Karpas-422 (cell line): ENCODE results near the gene IRF9. TPM values are rescaled to one million over a fixed set of nuclear protein-coding genes. Genes with fewer than 3 reads are reported as not detected.
"Not testable (repeated sequence)": the region's sequence is repeated elsewhere in the genome, so short reads cannot be mapped to it uniquely, and the experiment has no call there.

Experiments used
- DNase-seq: peaks from one replicate; pipeline ENCODE4 v3.0.0-alpha.2; 2015
- H2AFZ ChIP-seq: fragments of 200-600 bp; sonication (generic); 2 replicates; pipeline ENCODE4 v1.6.1; 2014; ENCODE audit warnings: antibody characterized with exemption, low read length, mixed read lengths
- H3K27ac ChIP-seq: fragments of 200-600 bp; sonication (generic); 2 replicates; pipeline ENCODE4 v1.5.1; 2014; ENCODE audit warnings: mild to moderate bottlenecking, low read length, moderate library complexity
- H3K27me3 ChIP-seq: fragments of 200-600 bp; sonication (generic); 2 replicates; pipeline ENCODE4 v1.6.1; 2014; ENCODE audit warnings: low read length, mixed read lengths
- H3K36me3 ChIP-seq: fragments of 200-600 bp; sonication (generic); 2 replicates; pipeline ENCODE4 v1.6.1; 2014; ENCODE audit warnings: low read length, mixed read lengths; ENCODE audit not compliant: insufficient read depth
- H3K4me1 ChIP-seq: fragments of 200-600 bp; sonication (generic); 2 replicates; pipeline ENCODE4 v1.6.1; 2014; ENCODE audit warnings: mild to moderate bottlenecking, low read length, mixed read lengths
- H3K4me2 ChIP-seq: fragments of 200-600 bp; sonication (generic); 2 replicates; pipeline ENCODE4 v1.6.1; 2014; ENCODE audit warnings: low read length, low read depth, mild to moderate bottlenecking; ENCODE audit not compliant: poor library complexity, severe bottlenecking
- H3K4me3 ChIP-seq: fragments of 200-600 bp; sonication (generic); 2 replicates; pipeline ENCODE4 v1.5.1; 2014; ENCODE audit warnings: mild to moderate bottlenecking, antibody characterized with exemption, low read length, mixed read lengths
- H3K79me2 ChIP-seq: fragments of 200-600 bp; sonication (generic); 2 replicates; pipeline ENCODE4 v1.6.1; 2014; ENCODE audit warnings: mild to moderate bottlenecking, low read length, mixed read lengths
- H3K9ac ChIP-seq: fragments of 200-600 bp; sonication (generic); 2 replicates; pipeline ENCODE4 v1.6.0; 2014; ENCODE audit warnings: low read length
- H3K9me2 ChIP-seq: fragments of 200-600 bp; sonication (generic), shearing (Covaris generic); replicated peaks from 2 replicates; pipeline ENCODE4 v1.6.0; 2014; ENCODE audit warnings: mild to moderate bottlenecking, low read length, moderate library complexity; ENCODE audit not compliant: insufficient read depth
- H3K9me3 ChIP-seq: fragments of 300-700, 200-600 bp; sonication (generic); 2 replicates; pipeline ENCODE4 v1.6.1; 2014; ENCODE audit warnings: low read length, mixed read lengths
- H4K20me1 ChIP-seq: fragments of 200-600 bp; sonication (generic); 2 replicates; pipeline ENCODE4 v1.6.1; 2014; ENCODE audit warnings: mild to moderate bottlenecking, antibody characterized with exemption, low read length, low read depth; ENCODE audit not compliant: insufficient read depth
- total RNA-seq: library from RNA; depleted of rRNA; stranded (reverse); fragments of >200 nt; shearing (Covaris generic); gene quantifications from 2 replicates; pipeline ENCODE4 v1.2.3, GENCODE V29; 2014; ENCODE audit warnings: low replicate concordance

IRF9 gene
- total RNA-seq, 1 experiment from 2014 or later = 79.8 TPM

DNA sequence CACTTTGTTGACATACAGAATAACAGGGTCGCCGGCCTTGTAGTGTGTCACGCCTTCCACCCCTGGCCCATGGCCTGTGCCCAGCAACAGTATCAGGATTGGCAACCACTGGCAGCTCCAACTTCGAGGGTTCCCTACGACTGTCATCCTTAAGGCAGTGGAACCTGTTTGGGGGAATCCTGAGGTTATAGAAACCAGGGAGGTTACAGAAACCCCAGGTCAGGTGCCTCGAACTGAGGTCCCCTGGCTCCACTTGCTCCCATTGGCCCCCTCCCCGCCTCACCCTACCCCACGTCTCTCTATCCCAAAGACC, 33.8 kb downstream of the IRF9 start:
- H3K9ac ChIP-seq = peak overlapping the region; percentile 89
- H3K36me3 ChIP-seq = peaks cover 27% of the 10 kb centered on the region
- H3K4me1 ChIP-seq = peaks cover 38% of the 10 kb centered on the region
- no peaks in the 10 kb centered on the region for H3K9me2 ChIP-seq
- H2AFZ ChIP-seq = peak overlapping the region; percentile 74; the same call in 1 of the 2 replicates
- peak overlapping the region; percentile 78 for H3K27ac ChIP-seq
- DNase-seq = no peak
- H3K79me2 ChIP-seq = peaks cover 37% of the 10 kb centered on the region
- no peaks in the 10 kb centered on the region for H3K27me3 ChIP-seq
- H4K20me1 ChIP-seq = no peaks in the 10 kb centered on the region
- peak overlapping the region; percentile 74 for H3K4me2 ChIP-seq
- no peaks in the 10 kb centered on the region for H3K9me3 ChIP-seq
- H3K4me3 ChIP-seq = peak overlapping the region; percentile 72

- peaks cover 37% of the 10 kb centered on the region for H3K79me2 ChIP-seq
- peak within 1 kb of the TSS; percentile 78 for H3K27ac ChIP-seq
- peak within 1 kb of the TSS; percentile 74 for H3K4me2 ChIP-seq
- peaks cover 23% of the 10 kb centered on the region for H3K36me3 ChIP-seq
- H3K27me3 ChIP-seq = no peaks in the 10 kb centered on the region
- peak within 1 kb of the TSS; percentile 89 for H3K9ac ChIP-seq
- H2AFZ ChIP-seq = peak within 1 kb of the TSS; percentile 74; the same call in 1 of the 2 replicates
- peak; percentile 97 for DNase-seq
- no peaks in the 10 kb centered on the region for H3K9me2 ChIP-seq
- peak within 1 kb of the TSS; percentile 72 for H3K4me3 ChIP-seq
- no peaks in the 10 kb centered on the region for H3K9me3 ChIP-seq
- no peaks in the 10 kb centered on the region for H4K20me1 ChIP-seq
- peaks cover 35% of the 10 kb centered on the region for H3K4me1 ChIP-seq
Observed at GRCh38 chr14:24195186-24196070, 34.4 kb downstream of the IRF9 start, which contains the start of gene TM9SF1. Gene TM9SF1 (minus strand): TSS chr14:24195441. CDS start chr14:24195019, 422 bp downstream.

DNA sequence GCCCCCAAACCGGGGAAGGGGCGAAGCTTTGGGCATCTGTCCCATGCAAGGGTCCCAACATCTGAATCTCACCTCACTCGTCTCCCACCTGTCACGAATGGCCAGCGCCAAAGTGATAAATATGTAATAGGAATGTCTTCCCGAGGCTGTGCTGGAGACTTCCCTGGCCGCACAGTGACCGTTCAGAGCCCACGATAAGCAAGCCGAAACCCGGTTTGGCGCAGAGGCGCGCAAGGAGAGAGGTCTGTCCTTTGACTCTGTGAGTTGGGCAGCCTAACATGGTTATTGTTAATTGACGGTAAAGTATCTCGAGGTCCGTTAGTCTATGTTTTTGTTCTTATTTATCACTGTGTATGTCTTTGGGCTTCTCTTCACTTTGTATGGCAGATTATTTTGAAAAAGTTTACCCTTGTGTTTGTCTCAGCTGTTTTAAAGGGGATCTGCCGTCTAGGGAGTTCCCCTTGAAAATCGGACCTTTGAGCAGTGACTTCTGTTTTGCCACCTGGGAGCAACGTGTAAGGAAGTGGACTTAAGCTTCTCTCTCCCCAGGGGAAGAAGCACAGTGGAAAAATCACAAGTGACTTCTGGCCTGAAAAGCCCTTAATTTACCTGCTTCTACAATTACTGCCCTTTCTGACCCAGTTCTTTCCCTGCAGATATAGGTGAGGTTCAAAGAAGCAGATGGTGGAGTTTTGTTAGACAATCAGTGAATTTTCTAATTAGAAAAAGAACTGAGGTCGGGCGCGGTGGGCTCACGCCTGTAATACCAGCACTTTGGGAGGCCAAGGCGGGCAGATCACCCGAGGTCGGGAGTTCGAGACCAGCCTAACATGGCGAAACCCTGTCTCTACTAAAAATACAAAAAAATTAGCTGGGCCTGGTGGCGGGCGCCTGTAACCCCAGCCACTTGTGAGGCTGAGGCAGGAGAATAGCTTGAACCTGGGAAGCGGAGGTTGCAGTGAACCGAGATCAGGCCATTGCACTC, 35.3 kb downstream of the IRF9 start:
- H3K9ac ChIP-seq = peak overlapping the region; percentile 89
- peaks cover 35% of the 10 kb centered on the region for H3K4me1 ChIP-seq
- no peaks in the 10 kb centered on the region for H3K27me3 ChIP-seq
- H3K4me2 ChIP-seq = peak overlapping the region; percentile 74
- no peaks in the 10 kb centered on the region for H3K9me2 ChIP-seq
- H3K79me2 ChIP-seq = peaks cover 33% of the 10 kb centered on the region
- H3K9me3 ChIP-seq = no peaks in the 10 kb centered on the region
- H3K4me3 ChIP-seq = peak overlapping the region; percentile 72
- peak overlapping the region; percentile 74; the same call in 1 of the 2 replicates for H2AFZ ChIP-seq
- peak overlapping the region; percentile 78 for H3K27ac ChIP-seq
- H3K36me3 ChIP-seq = peaks cover 23% of the 10 kb centered on the region
- peak; percentile 81 for DNase-seq
- H4K20me1 ChIP-seq = no peaks in the 10 kb centered on the region

DNA sequence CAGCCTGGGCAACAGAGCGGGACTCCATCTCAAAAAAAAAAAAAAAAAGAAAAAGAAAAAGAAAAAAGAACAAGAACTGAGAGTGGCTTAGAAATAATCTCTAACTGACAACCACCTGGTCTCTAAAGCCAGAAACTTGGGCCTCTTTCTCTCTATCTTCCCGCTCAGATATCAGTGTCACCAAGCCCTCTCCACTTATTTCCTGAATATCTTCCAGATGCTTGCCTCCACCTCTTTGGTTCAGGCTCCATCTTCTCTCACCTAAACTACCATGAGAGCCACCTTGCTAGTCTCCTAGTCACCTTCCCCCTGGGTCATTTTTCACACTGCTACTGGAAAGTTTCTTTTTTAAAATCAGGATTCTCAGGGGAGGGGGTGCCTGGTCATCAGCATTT, 36.0 kb downstream of the IRF9 start:
- peaks cover 35% of the 10 kb centered on the region for H3K4me1 ChIP-seq
- peaks cover 29% of the 10 kb centered on the region for H3K79me2 ChIP-seq
- 0 out of 2 replicates have a peak, but pooled peaks cover 2% of the 10 kb centered on the region for H3K9me3 ChIP-seq
- H3K27me3 ChIP-seq = no peaks in the 10 kb centered on the region
- no peaks in the 10 kb centered on the region for H3K9me2 ChIP-seq
- H2AFZ ChIP-seq = no peak overlapping the region
- peak overlapping the region; percentile 78 for H3K27ac ChIP-seq
- H3K4me2 ChIP-seq = peak overlapping the region; percentile 74
- no peaks in the 10 kb centered on the region for H4K20me1 ChIP-seq
- H3K9ac ChIP-seq = peak overlapping the region; percentile 89
- H3K4me3 ChIP-seq = peak overlapping the region; percentile 72
- DNase-seq = no peak
- H3K36me3 ChIP-seq = peaks cover 23% of the 10 kb centered on the region

DNA sequence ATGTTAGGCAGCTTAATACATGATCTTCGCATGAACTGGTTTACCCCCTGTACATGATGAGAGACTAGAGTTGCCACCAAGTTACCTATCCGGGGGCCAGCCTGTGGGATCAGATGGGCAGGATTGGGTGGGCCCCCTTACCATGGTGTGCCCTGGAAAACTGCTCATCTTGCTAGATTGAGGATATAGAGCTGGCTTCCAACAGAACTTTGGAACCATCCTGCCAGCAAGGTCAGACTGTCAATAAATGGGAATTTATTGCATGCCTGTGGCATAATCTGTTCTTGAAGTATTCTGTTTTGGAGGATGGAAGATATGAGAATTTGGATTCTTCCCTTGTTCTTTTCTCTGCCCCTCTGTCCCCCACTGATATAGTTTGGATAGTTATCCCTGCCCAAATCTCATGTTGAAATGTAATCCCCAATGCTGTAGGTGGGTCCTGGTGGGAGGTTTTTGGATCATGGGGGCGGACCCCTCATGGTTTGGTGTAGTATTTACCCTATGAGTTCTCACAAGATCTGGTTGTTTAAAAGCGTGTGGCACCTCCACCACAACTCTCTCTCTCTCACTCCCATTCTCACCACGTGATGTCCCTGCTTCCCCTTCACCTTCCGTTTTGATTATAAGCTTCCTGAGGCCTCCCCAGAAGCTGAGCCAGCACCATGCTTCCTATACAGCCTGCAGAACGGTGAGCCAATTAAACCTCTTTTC, 37.9 kb downstream of the IRF9 start:
- Histone ChIP-seq H3K9me3 (peaks cover 8% of the 10 kb centered on the region), H3K79me2 (peaks cover 16% of the 10 kb centered on the region), H4K20me1 (no peaks in the 10 kb centered on the region), H3K4me3 (no peak overlapping the region), H3K4me2 (no peak overlapping the region), H3K36me3 (peaks cover 26% of the 10 kb centered on the region), H3K27me3 (no peaks in the 10 kb centered on the region), H3K27ac (no peak overlapping the region), H2AFZ (no peak overlapping the region), H3K9me2 (no peaks in the 10 kb centered on the region), H3K4me1 (peaks cover 33% of the 10 kb centered on the region), H3K9ac (no peak overlapping the region)
- no peak for DNase-seq

DNA sequence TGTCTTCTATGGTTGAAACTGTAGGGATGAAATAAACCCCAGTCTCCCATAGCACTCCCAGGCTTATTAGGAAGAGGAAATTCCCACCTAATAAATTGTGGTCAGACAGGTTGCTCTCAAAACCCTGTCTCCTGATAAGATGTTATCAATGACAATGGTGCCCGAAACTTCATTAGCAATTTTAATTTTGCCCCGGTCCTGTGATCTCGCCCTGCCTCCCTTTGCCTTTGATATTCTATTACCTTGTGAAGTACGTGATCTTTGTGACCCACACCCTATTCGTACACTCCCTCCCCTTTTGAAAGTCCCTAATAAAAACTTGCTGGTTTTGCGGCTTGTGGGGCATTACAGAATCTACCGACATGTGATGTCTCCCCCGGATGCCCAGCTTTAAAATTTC, 41.5 kb downstream of the IRF9 start:
- peaks cover 57% of the 10 kb centered on the region for H3K36me3 ChIP-seq
- not testable (repeated sequence) for H3K4me3 ChIP-seq, H3K9me3 ChIP-seq, H3K9ac ChIP-seq, H3K4me1 ChIP-seq, H3K27me3 ChIP-seq, H3K9me2 ChIP-seq, H4K20me1 ChIP-seq, H3K4me2 ChIP-seq, DNase-seq, H3K27ac ChIP-seq, H2AFZ ChIP-seq, H3K79me2 ChIP-seq

DNA sequence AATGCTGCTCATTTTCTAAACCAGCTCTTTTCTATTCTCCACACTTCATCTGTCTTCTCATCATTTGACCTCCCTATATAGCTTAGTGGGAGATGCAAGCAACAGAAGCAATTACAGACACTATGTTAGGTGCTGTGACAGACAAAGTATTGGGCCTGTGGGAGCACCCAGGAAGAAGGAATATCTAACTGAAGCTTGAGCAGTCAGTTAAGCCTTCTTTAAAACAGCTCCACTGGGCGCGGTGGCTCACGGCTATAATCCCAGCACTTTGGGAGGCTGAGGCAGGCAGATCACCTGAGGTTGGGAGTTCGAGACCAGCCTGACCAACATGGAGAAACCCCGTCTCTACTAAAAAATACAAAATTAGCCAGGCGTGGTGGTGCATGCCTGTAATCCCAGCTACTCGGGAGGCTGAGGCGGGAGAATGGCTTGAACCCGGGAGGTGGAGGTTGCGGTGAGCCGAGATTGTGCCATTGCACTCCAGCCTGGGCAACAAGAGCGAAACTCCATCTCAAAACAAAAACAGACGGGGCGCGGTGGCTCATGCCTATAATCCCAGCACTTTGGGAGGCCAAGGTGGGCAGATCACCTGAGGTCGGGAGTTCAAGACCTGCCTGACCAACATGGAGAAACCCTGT, 42.3 kb downstream of the IRF9 start:
- H3K9me2 ChIP-seq, H3K27ac ChIP-seq, DNase-seq, H3K4me1 ChIP-seq, H3K79me2 ChIP-seq, H2AFZ ChIP-seq, H3K9me3 ChIP-seq, H3K4me2 ChIP-seq, H3K27me3 ChIP-seq, H4K20me1 ChIP-seq, H3K9ac ChIP-seq, H3K4me3 ChIP-seq: not testable (repeated sequence)
- H3K36me3 ChIP-seq = peaks cover 65% of the 10 kb centered on the region
